Measurements from ENCODE around the gene DHRS2.

- TF ChIP-seq YY1 (IDR thresholded peaks at IDR 0.05; ENCODE audit: insufficient read depth, insufficient read length) (no peak), SUZ12 (IDR thresholded peaks at IDR 0.05; ENCODE audit: extremely low read depth, insufficient read depth, insufficient read length) (no peak)
Observed at GRCh38 chr14:23626946-23627345, 9.2 kb upstream of the DHRS2 start.

Data from NT2/D1 (cell line).